Skin epidermis (tissue), 12 donors: ENCODE data around the gene POLR1A.
A peak's percentile ranks its signal among the peaks of the same experiment; 100 is the strongest.

Experiments
- H3K27ac ChIP-seq, 21 experiments: fragments of 200-600 bp; sonication (generic) in 11 of 21; one replicate each; pipeline ENCODE4 v1.5.0; 2020; ENCODE audit warnings: mild to moderate bottlenecking in 3 of 21, inconsistent platforms in 2 of 21, moderate library complexity in 2 of 21
- H3K4me3 ChIP-seq, 7 experiments: fragments of 200-600 bp; sonication (generic) in 2 of 7; one replicate each; pipeline ENCODE4 v1.5.0; 2020; ENCODE audit warnings: inconsistent platforms in 2 of 7, mild to moderate bottlenecking in 2 of 7, moderate library complexity in 1 of 7

POLR1A gene

GRCh38 chr2:86027922-86028765 is 77.5 kb downstream of the POLR1A start:
- Histone ChIP-seq H3K27ac (peak overlapping the region in 2 of 21 experiments; percentile 62 to 73), H3K4me3 (no peak overlapping the region)

- H3K27ac ChIP-seq, result peak overlapping the region in 8 of 21 experiments; percentile 9 to 73 (median 42)
- H3K4me3 ChIP-seq, result no peak overlapping the region
These were observed 78.3 kb downstream of the POLR1A start for GRCh38 chr2:86027196-86027921.

- peak overlapping the region in 9 of 21 experiments; percentile 9 to 73 (median 40) for H3K27ac ChIP-seq
- H3K4me3 ChIP-seq, result no peak overlapping the region
These were observed 79.0 kb downstream of the POLR1A start for GRCh38 chr2:86026744-86027065.

GRCh38 chr2:86025976-86026743 is 79.5 kb downstream of the POLR1A start:
- Histone ChIP-seq H3K4me3 (no peak overlapping the region), H3K27ac (peak overlapping the region in 11 of 21 experiments; percentile 8 to 73 (median 40))

- H3K27ac ChIP-seq, result peak overlapping the region in 4 of 21 experiments; percentile 21 to 65 (median 49)
- no peak overlapping the region for H3K4me3 ChIP-seq
These were observed 80.4 kb downstream of the POLR1A start for GRCh38 chr2:86025229-86025820.

GRCh38 chr2:86023366-86023712 is 82.3 kb downstream of the POLR1A start:
- H3K27ac ChIP-seq, result no peak overlapping the region
- no peak overlapping the region for H3K4me3 ChIP-seq

- Histone ChIP-seq H3K4me3 (no peak overlapping the region), H3K27ac (no peak overlapping the region)
These were observed 82.9 kb downstream of the POLR1A start for GRCh38 chr2:86022661-86023365.

GRCh38 chr2:86021396-86022378 is 84.0 kb downstream of the POLR1A start:
- Histone ChIP-seq H3K4me3 (no peak overlapping the region), H3K27ac (peak overlapping the region in 1 of 21 experiments; percentile 6)

GRCh38 chr2:86020984-86021383 is 84.7 kb downstream of the POLR1A start:
- Histone ChIP-seq H3K4me3 (no peak overlapping the region), H3K27ac (peak overlapping the region in 1 of 21 experiments; percentile 6)

- Histone ChIP-seq H3K27ac (peak overlapping the region in 2 of 21 experiments; percentile 23 to 36), H3K4me3 (no peak overlapping the region)
These were observed 86.6 kb downstream of the POLR1A start for GRCh38 chr2:86019121-86019520.

GRCh38 chr2:86017901-86018896 is 87.5 kb downstream of the POLR1A start:
- H3K27ac ChIP-seq, result peak overlapping the region in 2 of 21 experiments; percentile 36 to 53

GRCh38 chr2:86016581-86016980 is 89.1 kb downstream of the POLR1A start:
- peak overlapping the region in 3 of 21 experiments; percentile 25 to 70 (median 53) for H3K27ac ChIP-seq

More at GRCh38 chr2:86017901-86018896, 87.5 kb downstream of the POLR1A start:
- H3K4me3 ChIP-seq, result no peak overlapping the region

GRCh38 chr2:86015699-86016098 is 90.0 kb downstream of the POLR1A start:
- no peak overlapping the region for H3K27ac ChIP-seq
- H3K4me3 ChIP-seq, result no peak overlapping the region

More at GRCh38 chr2:86016581-86016980, 89.1 kb downstream of the POLR1A start:
- H3K4me3 ChIP-seq, result no peak overlapping the region

- H3K4me3 ChIP-seq, result no peak overlapping the region
- no peak overlapping the region for H3K27ac ChIP-seq
These were observed 90.7 kb downstream of the POLR1A start for GRCh38 chr2:86015006-86015405.

GRCh38 chr2:86014493-86014892 is 91.2 kb downstream of the POLR1A start:
- no peak overlapping the region for H3K4me3 ChIP-seq
- H3K27ac ChIP-seq, result no peak overlapping the region

- Histone ChIP-seq H3K4me3 (no peak overlapping the region), H3K27ac (peak overlapping the region in 1 of 21 experiments; percentile 17)
These were observed 93.5 kb downstream of the POLR1A start for GRCh38 chr2:86012007-86012712.
